T-helper 1 cell treated with Interleukin-12 subunit alpha and Interleukin-12 subunit beta and Interleukin-4 antibody, amounts not matched to agents 30 μg/mL and 1 μg/mL, for 36 hours (primary cell): Measurements from ENCODE around the gene RPTOR.

Experiments
- H3K27ac Mint-ChIP-seq: one replicate; pipeline ENCODE4 v1.8.0; 2021; ENCODE audit warnings: mild to moderate bottlenecking, mixed read lengths
- H3K27me3 Mint-ChIP-seq: one replicate; pipeline ENCODE4 v1.8.0; 2021; ENCODE audit warnings: low read depth, mixed read lengths
- H3K36me3 Mint-ChIP-seq: one replicate; pipeline ENCODE4 v1.8.0; 2021; ENCODE audit warnings: low read depth, mixed read lengths
- H3K4me1 Mint-ChIP-seq: one replicate; pipeline ENCODE4 v1.8.0; 2021; ENCODE audit warnings: low read depth, mixed read lengths
- H3K4me3 Mint-ChIP-seq: one replicate; pipeline ENCODE4 v1.8.0; 2021; ENCODE audit warnings: mild to moderate bottlenecking, moderate library complexity, mixed read lengths
- H3K9me3 Mint-ChIP-seq: one replicate; pipeline ENCODE4 v1.8.0; 2021; ENCODE audit warnings: mixed read lengths

Gene RPTOR

DNA sequence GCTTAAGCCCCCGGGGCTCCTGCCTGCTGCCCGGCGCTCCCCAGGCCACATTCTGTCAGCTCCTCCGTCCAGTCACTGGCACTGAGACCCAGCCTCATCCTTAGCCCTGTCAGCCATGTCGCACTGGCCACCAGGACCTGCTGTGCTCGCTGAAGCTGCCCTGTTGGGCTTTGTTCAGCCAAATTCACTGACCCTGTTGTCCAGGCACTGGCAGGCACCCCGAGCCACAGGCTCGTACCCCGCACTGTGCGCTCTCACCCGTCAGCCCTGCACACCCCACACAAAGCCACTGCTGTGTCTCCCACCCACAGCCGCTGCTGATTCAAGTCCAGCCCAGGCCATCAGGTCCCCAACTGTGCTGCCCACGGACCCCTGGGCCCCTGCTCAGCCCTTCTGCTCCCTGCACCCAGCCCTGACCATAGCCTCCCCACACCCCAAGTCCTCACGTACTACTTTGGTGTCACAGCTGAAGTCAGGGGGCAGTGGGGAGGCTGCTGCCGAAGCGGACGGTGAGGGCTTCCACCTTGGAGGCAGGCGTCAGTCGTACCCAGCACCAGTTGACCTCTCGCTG is 315.5 kb downstream of the RPTOR start:
- Mint-ChIP-seq H3K9me3 (peaks cover 19% of the 10 kb centered on the region), H3K27ac (peak overlapping the region; percentile 98), H3K36me3 (peaks cover 73% of the 10 kb centered on the region), H3K4me1 (peaks cover 74% of the 10 kb centered on the region), H3K4me3 (no peak overlapping the region), H3K27me3 (no peaks in the 10 kb centered on the region)

DNA sequence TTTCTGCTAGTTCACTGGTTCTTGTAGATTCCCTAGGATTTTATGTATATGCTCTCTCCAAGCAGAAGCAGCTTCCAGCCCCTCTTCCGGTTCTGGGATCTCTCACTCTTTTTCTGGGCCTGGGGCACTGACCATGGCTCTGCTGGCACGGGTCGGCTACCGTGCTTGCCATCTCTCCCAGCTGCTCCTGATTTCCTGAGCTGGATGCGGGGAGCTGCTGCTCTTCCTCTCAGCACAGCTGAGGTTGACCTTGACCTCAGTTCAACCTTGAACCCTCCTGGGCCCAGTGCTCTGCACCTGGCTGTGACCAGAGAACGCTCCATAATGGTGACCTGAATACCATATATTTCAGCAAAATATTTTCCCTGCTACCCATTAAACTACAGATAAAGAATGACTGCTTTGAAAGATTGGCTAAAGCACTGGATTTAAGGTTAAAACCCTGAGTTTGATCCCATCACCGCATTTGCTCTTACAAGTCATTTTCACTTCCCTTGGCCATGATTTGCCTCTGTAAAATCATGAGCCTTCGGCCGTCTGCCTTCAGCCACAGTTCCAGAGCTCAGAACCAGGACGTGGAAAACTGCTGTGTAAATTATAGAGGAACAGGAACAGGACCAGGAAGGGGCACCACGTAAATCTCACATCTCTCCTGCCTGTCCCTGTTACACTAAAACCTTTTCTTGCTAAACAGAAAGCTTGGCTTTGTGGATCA is 316.2 kb downstream of the RPTOR start:
- Mint-ChIP-seq H3K36me3 (peaks cover 68% of the 10 kb centered on the region), H3K4me3 (peak overlapping the region; percentile 54), H3K27ac (peak overlapping the region; percentile 98)

DNA sequence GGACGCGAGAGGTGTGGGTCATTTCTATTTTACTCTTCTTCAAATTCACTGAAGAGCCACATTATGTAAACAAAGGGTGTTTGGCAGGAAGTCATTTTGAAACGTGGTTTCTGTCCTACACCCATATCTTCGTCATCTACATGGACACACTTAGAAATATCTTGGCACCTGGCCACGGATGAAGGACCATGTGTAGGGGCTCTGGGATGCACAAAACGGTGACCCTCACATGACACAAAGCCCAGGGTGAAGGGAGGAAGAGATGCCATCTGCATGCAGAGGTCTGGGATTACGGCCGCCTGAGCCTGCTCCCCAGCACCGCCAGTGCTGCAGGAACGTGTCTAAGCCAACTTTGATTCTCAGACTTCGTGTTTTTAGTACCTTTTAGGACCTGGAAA is 316.8 kb downstream of the RPTOR start:
- Mint-ChIP-seq H3K27me3 (no peaks in the 10 kb centered on the region), H3K27ac (peak overlapping the region; percentile 98), H3K36me3 (peaks cover 66% of the 10 kb centered on the region), H3K9me3 (peaks cover 19% of the 10 kb centered on the region), H3K4me3 (peak overlapping the region; percentile 54), H3K4me1 (peaks cover 69% of the 10 kb centered on the region)

More for the DNA sequence above, 316.2 kb downstream of the RPTOR start:
- H3K27me3 Mint-ChIP-seq, result no peaks in the 10 kb centered on the region
- H3K4me1 Mint-ChIP-seq, result peaks cover 72% of the 10 kb centered on the region
- H3K9me3 Mint-ChIP-seq, result peaks cover 19% of the 10 kb centered on the region

DNA sequence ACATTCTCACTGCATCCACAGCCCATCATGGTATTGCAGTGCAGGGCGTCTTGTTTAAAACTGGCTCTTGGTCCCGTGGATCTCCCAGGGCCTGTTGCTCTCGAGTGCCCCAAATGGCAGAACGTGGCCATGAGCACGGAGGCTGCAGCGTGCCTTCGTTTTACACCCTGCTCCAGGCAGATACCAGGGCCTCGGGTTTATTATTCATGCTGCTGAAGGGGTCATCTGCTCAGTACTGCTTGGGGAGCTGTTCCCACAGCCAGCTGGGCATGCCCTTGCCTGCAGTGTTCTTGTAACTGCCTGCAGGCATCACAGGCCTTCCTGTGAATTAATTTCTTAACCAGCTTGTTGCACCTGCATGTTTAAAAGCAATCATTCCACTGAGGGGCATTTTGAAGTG is 317.3 kb downstream of the RPTOR start:
- Mint-ChIP-seq H3K9me3 (peaks cover 19% of the 10 kb centered on the region), H3K27me3 (no peaks in the 10 kb centered on the region), H3K4me3 (peak overlapping the region; percentile 54), H3K27ac (peak overlapping the region; percentile 98), H3K36me3 (peaks cover 62% of the 10 kb centered on the region), H3K4me1 (peaks cover 65% of the 10 kb centered on the region)

DNA sequence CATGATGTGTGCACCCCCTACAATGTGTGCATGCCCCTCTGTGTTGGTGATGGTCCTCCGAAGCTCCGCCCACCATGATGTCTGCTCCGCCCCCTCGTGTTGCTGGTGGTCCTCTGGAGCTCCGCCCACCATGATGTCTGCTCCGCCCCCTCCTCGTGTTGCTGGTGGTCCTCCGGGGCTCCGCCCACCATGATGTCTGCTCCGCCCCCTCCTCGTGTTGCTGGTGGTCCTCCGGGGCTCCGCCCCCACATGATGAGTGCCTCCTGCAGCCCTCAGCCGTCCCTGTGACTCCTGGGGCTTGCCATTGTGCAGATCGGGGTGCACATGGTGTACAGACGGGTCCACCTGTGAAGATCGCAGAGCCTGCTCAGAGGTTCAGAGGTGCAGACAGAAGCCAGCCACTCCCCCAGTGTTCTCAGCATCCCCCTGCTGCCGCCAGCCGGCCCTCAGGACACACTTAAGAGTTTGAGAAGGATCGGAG is 317.9 kb downstream of the RPTOR start:
- Mint-ChIP-seq H3K4me1 (peaks cover 64% of the 10 kb centered on the region), H3K36me3 (peaks cover 58% of the 10 kb centered on the region), H3K9me3 (peaks cover 19% of the 10 kb centered on the region), H3K4me3 (no peak overlapping the region), H3K27me3 (no peaks in the 10 kb centered on the region), H3K27ac (peak overlapping the region; percentile 98)

DNA sequence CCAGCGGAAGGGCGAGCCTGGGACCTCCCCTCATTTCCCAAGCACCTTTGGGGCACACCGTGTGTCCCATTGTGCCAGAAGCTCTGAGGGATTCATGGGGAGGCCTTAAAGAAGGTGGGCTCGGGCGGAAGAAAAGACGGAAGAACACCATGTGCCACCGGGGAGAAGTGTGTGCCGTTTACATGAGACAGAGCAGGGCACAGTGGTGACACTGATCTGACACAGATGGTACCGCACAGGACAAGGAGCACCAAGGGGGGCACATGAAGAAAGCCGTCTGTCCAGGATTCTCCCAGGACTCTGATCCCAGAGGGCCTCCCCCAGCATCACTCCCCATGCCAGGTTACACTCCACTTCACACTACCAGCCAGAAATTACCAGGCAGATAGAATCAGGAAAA is 318.3 kb downstream of the RPTOR start:
- H3K4me1 Mint-ChIP-seq, result peaks cover 69% of the 10 kb centered on the region
- peaks cover 61% of the 10 kb centered on the region for H3K36me3 Mint-ChIP-seq
- no peaks in the 10 kb centered on the region for H3K27me3 Mint-ChIP-seq
- H3K27ac Mint-ChIP-seq, result peak overlapping the region; percentile 98
- peaks cover 19% of the 10 kb centered on the region for H3K9me3 Mint-ChIP-seq
- H3K4me3 Mint-ChIP-seq, result no peak overlapping the region

DNA sequence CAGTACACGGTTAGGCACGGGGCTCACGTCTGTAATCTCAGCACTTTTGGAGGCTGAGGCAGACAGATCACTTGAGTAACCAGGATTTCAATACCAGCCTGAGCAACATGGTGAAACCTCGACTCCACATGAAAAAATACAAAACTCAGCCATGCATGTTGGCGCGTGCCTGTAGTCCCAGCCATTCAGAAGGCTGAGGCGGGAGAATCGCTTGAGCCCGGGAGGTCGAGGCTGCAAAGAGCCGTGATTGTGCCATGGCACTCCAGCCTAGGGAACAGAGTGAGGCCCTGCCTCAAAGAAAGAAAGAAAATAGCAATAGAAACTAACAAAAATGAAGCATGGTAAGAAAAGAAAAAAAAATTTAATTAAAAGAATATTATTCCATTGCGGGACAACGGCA is 319.0 kb downstream of the RPTOR start:
- H3K27ac Mint-ChIP-seq, result peak overlapping the region; percentile 67
- H3K4me3 Mint-ChIP-seq, result no peak overlapping the region

DNA sequence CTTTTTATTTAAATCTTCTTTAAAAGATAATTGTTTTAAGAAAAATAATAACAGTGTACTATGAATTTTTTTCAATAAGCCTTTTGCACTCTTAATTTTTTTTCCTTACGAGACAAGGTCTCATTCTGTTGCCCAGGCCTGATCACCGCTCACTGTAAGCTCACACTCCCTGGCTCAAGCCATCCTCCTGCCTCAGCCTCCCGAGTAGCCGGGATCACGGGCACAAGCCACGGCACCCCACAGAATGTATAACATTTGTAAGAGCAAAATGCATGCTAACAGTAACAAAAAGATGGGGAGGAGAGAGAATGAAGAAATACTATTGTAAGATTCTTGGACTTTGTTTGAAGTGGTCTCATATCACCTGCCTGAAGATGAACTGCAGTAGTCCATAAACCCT is 320.1 kb downstream of the RPTOR start:
- peaks cover 19% of the 10 kb centered on the region for H3K9me3 Mint-ChIP-seq
- H3K27ac Mint-ChIP-seq, result no peak overlapping the region
- H3K27me3 Mint-ChIP-seq, result no peaks in the 10 kb centered on the region
- H3K36me3 Mint-ChIP-seq, result peaks cover 57% of the 10 kb centered on the region
- no peak overlapping the region for H3K4me3 Mint-ChIP-seq
- peaks cover 68% of the 10 kb centered on the region for H3K4me1 Mint-ChIP-seq

More for the DNA sequence above, 319.0 kb downstream of the RPTOR start:
- H3K9me3 Mint-ChIP-seq, result peaks cover 19% of the 10 kb centered on the region
- peaks cover 58% of the 10 kb centered on the region for H3K36me3 Mint-ChIP-seq
- H3K4me1 Mint-ChIP-seq, result peaks cover 67% of the 10 kb centered on the region
- no peaks in the 10 kb centered on the region for H3K27me3 Mint-ChIP-seq

DNA sequence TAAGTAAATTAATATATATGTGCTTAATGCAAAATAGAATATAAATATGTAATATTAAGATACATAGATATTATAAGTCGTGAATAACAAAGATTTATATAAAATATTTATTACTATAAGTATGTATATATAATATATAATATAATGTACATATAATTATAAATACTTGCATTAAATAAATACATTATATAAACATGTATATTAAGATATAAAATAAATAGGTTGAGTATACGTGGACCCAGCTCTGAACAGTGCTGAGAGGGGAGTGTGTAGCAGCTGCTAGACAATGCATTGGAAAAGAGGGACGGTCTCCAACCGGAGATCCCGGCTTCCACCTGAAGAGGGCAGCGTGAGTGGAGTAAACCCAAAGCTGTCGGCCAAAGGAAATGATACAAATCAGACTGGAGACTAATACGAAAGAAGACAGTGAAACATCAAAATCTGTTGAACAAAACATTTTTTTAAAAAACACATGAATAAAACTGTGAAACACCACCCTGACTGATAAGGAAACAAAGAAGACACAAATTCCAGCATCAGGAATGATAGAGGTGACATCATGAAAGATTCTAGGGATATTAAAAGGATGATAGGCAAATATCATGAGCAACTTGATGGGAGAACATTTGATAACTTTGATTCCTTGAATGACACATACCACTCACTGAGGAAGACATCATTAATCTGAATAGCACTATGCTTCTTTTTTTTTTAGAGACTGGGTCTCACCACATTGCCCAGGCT is 321.6 kb downstream of the RPTOR start:
- Mint-ChIP-seq H3K4me3 (no peak overlapping the region), H3K9me3 (peaks cover 19% of the 10 kb centered on the region)

DNA sequence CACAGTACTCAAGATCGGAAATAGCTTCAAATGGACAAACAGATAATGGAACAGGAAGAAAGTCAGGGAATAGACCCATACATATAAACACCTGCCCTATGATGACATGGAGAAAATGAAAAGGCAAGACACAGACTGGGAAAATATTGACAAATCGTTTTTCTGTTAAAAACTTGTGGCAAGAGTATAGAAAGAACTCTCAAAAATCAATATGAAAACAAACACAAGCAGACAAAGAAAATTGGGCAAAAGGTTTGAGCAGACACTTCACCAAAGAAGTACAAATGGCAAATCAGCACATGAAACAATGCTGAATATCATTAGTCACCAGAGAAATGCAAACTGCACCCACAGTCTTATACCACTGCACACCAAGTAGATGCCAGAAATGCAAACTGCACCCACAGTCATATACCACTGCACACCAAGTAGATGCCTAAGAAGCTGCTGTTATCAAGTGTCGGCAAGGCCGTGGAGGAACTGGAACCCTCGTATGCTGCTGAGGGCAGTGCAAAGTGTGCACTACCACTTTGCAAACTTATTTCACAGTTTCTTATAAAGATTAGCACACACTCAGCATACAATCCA is 323.5 kb downstream of the RPTOR start:
- H3K9me3 Mint-ChIP-seq, result peaks cover 17% of the 10 kb centered on the region

More for the DNA sequence above, 321.6 kb downstream of the RPTOR start:
- peaks cover 70% of the 10 kb centered on the region for H3K4me1 Mint-ChIP-seq
- no peaks in the 10 kb centered on the region for H3K27me3 Mint-ChIP-seq
- H3K27ac Mint-ChIP-seq, result peak overlapping the region; percentile 80
- peaks cover 51% of the 10 kb centered on the region for H3K36me3 Mint-ChIP-seq

DNA sequence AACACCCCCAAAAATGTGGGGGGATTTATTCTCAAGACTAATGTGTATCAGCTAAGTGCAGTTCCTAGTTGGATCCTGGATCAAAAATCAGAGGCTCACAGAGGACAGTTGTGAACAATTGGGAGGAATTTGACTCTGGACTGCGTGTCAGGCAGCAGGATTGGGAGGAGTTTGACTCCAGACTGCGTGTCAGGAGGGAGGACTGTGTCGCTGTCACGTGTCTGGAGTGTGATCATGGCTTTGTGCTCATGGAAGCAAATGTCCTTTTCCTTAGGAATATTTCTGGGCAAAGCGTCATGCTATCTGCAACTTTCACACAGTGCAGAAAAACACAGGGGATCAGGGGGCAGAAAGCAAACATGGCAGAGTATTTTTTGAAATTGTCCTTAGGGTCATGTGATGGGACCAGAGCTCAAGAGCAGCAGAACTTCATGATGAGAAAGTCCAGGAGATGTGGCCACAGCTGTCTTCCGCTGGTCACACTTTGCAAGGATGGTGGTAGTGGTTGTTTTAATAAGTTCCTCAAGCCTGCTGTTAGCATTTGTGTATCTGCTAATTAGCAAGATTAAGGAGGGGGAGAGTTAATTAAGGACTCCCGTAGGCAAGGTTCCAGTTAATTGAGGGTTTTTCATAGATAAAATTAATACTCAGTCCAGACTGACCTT is 325.0 kb downstream of the RPTOR start:
- H3K27ac Mint-ChIP-seq, result peak overlapping the region; percentile 75
- no peaks in the 10 kb centered on the region for H3K27me3 Mint-ChIP-seq
- H3K4me1 Mint-ChIP-seq, result peaks cover 69% of the 10 kb centered on the region
- H3K4me3 Mint-ChIP-seq, result peak overlapping the region; percentile 29
- H3K9me3 Mint-ChIP-seq, result peaks cover 5% of the 10 kb centered on the region
- peaks cover 32% of the 10 kb centered on the region for H3K36me3 Mint-ChIP-seq

More for the DNA sequence above, 323.5 kb downstream of the RPTOR start:
- Mint-ChIP-seq H3K4me1 (peaks cover 68% of the 10 kb centered on the region), H3K27ac (peak overlapping the region; percentile 58), H3K36me3 (peaks cover 35% of the 10 kb centered on the region), H3K27me3 (no peaks in the 10 kb centered on the region), H3K4me3 (no peak overlapping the region)

DNA sequence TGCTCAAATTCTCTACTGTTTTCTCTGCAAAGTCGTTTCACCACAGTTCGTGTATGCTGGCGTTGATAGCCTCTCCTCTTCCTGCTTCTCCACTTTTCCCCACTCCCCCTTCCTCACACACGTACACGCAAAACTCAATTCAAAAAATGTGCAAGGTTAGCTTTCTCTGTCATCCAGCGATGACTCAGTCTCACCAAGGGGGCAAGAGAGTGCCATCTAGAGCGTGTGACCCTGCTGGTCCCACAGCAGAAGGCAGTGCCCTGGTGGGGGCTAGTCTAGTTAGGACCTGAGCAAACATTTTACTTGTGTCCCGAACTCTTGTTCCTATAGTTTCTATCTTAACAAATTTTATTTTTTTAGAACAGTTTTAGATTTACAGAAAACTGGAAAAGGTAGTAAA is 325.8 kb downstream of the RPTOR start:
- Mint-ChIP-seq H3K27ac (peak overlapping the region; percentile 75), H3K27me3 (no peaks in the 10 kb centered on the region), H3K4me1 (peaks cover 69% of the 10 kb centered on the region), H3K9me3 (no peaks in the 10 kb centered on the region), H3K4me3 (peak overlapping the region; percentile 22), H3K36me3 (peaks cover 32% of the 10 kb centered on the region)

DNA sequence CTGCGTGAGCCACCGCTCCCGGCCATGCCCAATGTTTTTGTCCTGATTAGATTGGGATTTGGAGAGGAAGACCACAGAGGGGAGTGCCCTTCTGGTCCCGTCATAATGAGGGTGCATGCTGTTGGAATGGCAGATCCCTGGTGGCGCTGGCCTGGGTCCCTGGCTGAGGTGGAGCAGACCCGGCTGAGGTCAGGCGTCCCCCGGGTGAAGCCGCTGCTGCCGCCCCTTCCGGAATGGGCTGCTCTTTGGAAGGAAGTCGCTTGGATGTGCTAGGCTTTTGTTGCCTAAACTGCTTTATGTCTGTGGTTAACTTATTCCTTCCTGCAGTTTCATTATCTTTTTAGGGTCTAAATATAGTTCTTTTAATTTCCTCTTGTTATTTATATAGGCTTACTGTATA is 326.7 kb downstream of the RPTOR start:
- H3K4me3 Mint-ChIP-seq, result peak overlapping the region; percentile 49
- no peaks in the 10 kb centered on the region for H3K27me3 Mint-ChIP-seq
- H3K9me3 Mint-ChIP-seq, result no peaks in the 10 kb centered on the region
- peaks cover 67% of the 10 kb centered on the region for H3K4me1 Mint-ChIP-seq
- H3K36me3 Mint-ChIP-seq, result peaks cover 31% of the 10 kb centered on the region
- H3K27ac Mint-ChIP-seq, result peak overlapping the region; percentile 75

DNA sequence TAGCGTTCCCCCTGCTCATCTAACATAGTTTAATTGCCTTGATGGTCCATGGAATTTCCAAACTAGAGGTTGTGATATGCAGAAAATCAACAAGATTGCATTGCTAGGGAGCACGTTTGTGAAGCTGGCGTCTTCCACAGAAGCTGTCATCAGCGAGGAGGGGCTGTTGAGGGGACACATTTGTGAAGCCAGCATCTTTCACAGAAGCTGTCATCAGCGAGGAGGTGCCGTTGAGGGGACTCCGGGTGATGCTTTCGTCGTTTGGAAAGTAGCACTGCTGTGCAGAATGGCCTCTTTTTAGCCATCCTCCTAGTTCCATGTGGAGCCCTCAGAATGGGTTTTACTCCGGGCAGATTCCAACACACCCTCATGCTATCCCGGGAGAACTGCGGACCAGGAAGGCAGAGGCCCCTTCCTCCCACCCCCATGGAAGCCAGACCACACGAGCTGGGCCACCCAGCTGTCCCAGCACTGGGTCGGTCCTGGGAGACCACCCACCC is 327.4 kb downstream of the RPTOR start:
- Mint-ChIP-seq H3K4me3 (peak overlapping the region; percentile 49), H3K36me3 (peaks cover 33% of the 10 kb centered on the region), H3K27me3 (no peaks in the 10 kb centered on the region), H3K27ac (peak overlapping the region; percentile 75), H3K9me3 (no peaks in the 10 kb centered on the region), H3K4me1 (peaks cover 68% of the 10 kb centered on the region)
